Measurements from ENCODE around the gene CEMIP.

GRCh38 chr15:80916056-80916455 lies 136.9 kb downstream of the CEMIP start:
- TF ChIP-seq POLR2AphosphoS5 (IDR thresholded peaks at IDR 0.05) = no peak
- no peak for TF ChIP-seq EP300 (IDR thresholded peaks at IDR 0.05)
